Neural crest cell (in vitro differentiated cells): Measurements from ENCODE around the gene TPRX1. TPM values are rescaled to one million over a fixed set of nuclear protein-coding genes. Genes with fewer than 3 reads are reported as not detected.
"Not testable (repeated sequence)": the region's sequence is repeated elsewhere in the genome, so short reads cannot be mapped to it uniquely, and the experiment has no call there.

Source experiments
- DNase-seq: peaks from one replicate; pipeline ENCODE4 v3.0.0; 2021; ENCODE audit warnings: low read depth, mixed read lengths, low spot score
- H3K27ac Mint-ChIP-seq: one replicate; pipeline ENCODE4 v1.8.0; 2021; ENCODE audit warnings: mild to moderate bottlenecking, mixed read lengths; ENCODE audit not compliant: unreplicated experiment
- H3K27me3 Mint-ChIP-seq: 2 replicates; pipeline ENCODE4 v1.8.0; 2021; ENCODE audit warnings: low read depth, mild to moderate bottlenecking, mixed read lengths
- H3K36me3 Mint-ChIP-seq: 2 replicates; pipeline ENCODE4 v1.8.0; 2021; ENCODE audit warnings: low read depth, mild to moderate bottlenecking, mixed read lengths
- H3K4me1 Mint-ChIP-seq: 2 replicates; pipeline ENCODE4 v1.8.0; 2021; ENCODE audit warnings: mixed read lengths
- H3K4me3 Mint-ChIP-seq: one replicate; pipeline ENCODE4 v1.8.0; 2021; ENCODE audit warnings: mild to moderate bottlenecking, mixed read lengths
- H3K9me3 Mint-ChIP-seq: 2 replicates; pipeline ENCODE4 v1.8.0; 2021; ENCODE audit warnings: mixed read lengths
- CTCF ChIP-seq: fragments of 200-600 bp; sonication (generic); conservative IDR thresholded peaks from 2 replicates; pipeline ENCODE4 v1.5.0; 2021; ENCODE audit warnings: antibody characterized with exemption, mild to moderate bottlenecking
- total RNA-seq: library from RNA; stranded (reverse); gene quantifications from 2 replicates; pipeline ENCODE4 v1.2.1, GENCODE V29; 2021

The TPRX1 gene
- total RNA-seq, 1 donor from 2014 or later, result not detected

DNA sequence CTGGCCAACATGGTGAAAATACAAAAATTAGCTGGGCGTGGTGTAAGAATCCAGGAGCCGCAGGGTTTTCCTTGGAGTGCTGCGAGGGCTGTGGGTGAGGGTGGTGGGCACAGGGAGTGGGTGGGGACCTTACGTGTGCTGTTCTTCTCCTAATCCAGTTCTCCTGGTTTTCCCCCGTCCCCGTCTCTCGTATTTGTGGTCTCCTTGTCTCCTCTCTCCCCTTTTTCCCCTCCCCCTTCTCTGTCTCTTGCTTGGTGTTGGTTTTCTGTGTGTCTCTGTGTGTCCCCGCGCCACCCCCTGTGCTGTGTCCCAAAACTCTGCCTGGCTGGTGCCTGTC, 24.2 kb downstream of the TPRX1 start:
- H3K9me3 Mint-ChIP-seq, result no peaks in the 10 kb centered on the region
- peaks cover 13% of the 10 kb centered on the region for H3K36me3 Mint-ChIP-seq
- no peaks in the 10 kb centered on the region for H3K27me3 Mint-ChIP-seq
- peak overlapping the region; percentile 78 for H3K4me3 Mint-ChIP-seq
- no peak for TF ChIP-seq CTCF
- no peak for DNase-seq
- peaks cover 21% of the 10 kb centered on the region for H3K4me1 Mint-ChIP-seq
- no peak overlapping the region for H3K27ac Mint-ChIP-seq

- Mint-ChIP-seq H3K4me1 (peaks cover 21% of the 10 kb centered on the region), H3K27me3 (no peaks in the 10 kb centered on the region), H3K36me3 (peaks cover 13% of the 10 kb centered on the region), H3K9me3 (no peaks in the 10 kb centered on the region), H3K27ac (peak overlapping the region; percentile 21), H3K4me3 (peak overlapping the region; percentile 92)
- TF ChIP-seq CTCF, result no peak
- no peak for DNase-seq
These were observed 24.7 kb downstream of the TPRX1 start for GRCh38 chr19:47779524-47780214.

DNA sequence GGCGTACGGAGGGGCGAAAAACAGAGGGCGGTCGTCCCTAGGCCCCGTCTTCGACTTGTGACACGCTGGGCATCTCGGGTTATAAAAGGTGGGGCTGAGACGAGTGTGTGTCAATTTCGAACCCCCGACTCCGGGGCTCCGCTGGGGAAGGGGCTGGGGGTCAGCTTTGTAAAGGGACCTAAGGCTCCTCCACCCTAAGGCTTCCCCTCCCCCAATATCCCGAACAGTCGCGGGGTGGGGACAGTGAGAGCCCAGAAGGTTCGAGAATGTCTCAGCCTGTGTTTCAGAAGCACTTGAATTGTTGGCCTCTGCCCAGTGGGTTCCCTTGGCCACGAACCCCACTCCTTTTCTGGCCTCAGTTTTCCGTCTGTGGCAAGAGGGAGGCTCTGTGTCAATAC, 25.4 kb downstream of the TPRX1 start:
- TF ChIP-seq CTCF, result no peak
- H3K4me3 Mint-ChIP-seq, result peak overlapping the region; percentile 92
- H3K27me3 Mint-ChIP-seq, result no peaks in the 10 kb centered on the region
- H3K36me3 Mint-ChIP-seq, result peaks cover 8% of the 10 kb centered on the region
- H3K9me3 Mint-ChIP-seq, result no peaks in the 10 kb centered on the region
- peaks cover 25% of the 10 kb centered on the region for H3K4me1 Mint-ChIP-seq
- H3K27ac Mint-ChIP-seq, result peak overlapping the region; percentile 21
- DNase-seq, result no peak

- DNase-seq, result peak; percentile 82
- no peak for TF ChIP-seq CTCF
- Mint-ChIP-seq H3K27ac (peak within 1 kb of the TSS; percentile 98), H3K36me3 (peaks cover 8% of the 10 kb centered on the region), H3K27me3 (no peaks in the 10 kb centered on the region), H3K9me3 (no peaks in the 10 kb centered on the region), H3K4me1 (peaks cover 29% of the 10 kb centered on the region), H3K4me3 (peak within 1 kb of the TSS; percentile 92)
These were observed 26.1 kb downstream of the TPRX1 start, which contains the start of gene SELENOW for GRCh38 chr19:47778049-47778953. Gene SELENOW (plus strand): TSS chr19:47778703. CDS start chr19:47778786, 83 bp downstream.

GRCh38 chr19:47777245-47778048, 26.9 kb downstream of the TPRX1 start:
- not testable (repeated sequence) for H3K36me3 Mint-ChIP-seq, DNase-seq, H3K9me3 Mint-ChIP-seq, H3K27me3 Mint-ChIP-seq
- Mint-ChIP-seq H3K4me1 (peaks cover 37% of the 10 kb centered on the region), H3K27ac (peak overlapping the region; percentile 98), H3K4me3 (peak overlapping the region; percentile 92)
